ENCODE measurements around the gene NXN.
"Not testable (repeated sequence)": the region's sequence is repeated elsewhere in the genome, so short reads cannot be mapped to it uniquely, and the experiment has no call there.

The NXN gene

GRCh38 chr17:791829-792228 lies 187.7 kb downstream of the NXN start:
- no peak for DNase-seq

- DNase-seq, result not testable (repeated sequence)
Measured at GRCh38 chr17:790874-791247, 188.7 kb downstream of the NXN start.

GRCh38 chr17:789931-790873 lies 189.4 kb downstream of the NXN start:
- not testable (repeated sequence) for DNase-seq

GRCh38 chr17:789160-789840 lies 190.3 kb downstream of the NXN start:
- no peak for DNase-seq

- no peak for DNase-seq
Measured at GRCh38 chr17:788551-788950, 191.0 kb downstream of the NXN start.

- no peak for DNase-seq
Measured at GRCh38 chr17:787641-788221, 191.8 kb downstream of the NXN start.

- DNase-seq, result not testable (repeated sequence)
Measured at GRCh38 chr17:785901-786300, 193.7 kb downstream of the NXN start.

- no peak for DNase-seq
Measured at GRCh38 chr17:784143-784542, 195.4 kb downstream of the NXN start.

- DNase-seq, result peak; percentile 86
Measured at GRCh38 chr17:781805-782731, 197.5 kb downstream of the NXN start, which contains the start of the genes GLOD4 and MRM3. GLOD4 (minus strand) TSS chr17:782280; CDS start chr17:782255, 25 bp downstream. MRM3 (plus strand) TSS chr17:782353; CDS start chr17:782379, 26 bp downstream.

GRCh38 chr17:778096-778495 lies 201.5 kb downstream of the NXN start:
- no peak for DNase-seq

- DNase-seq, result no peak
Measured at GRCh38 chr17:774313-774584, 205.3 kb downstream of the NXN start.

GRCh38 chr17:773467-774312 lies 205.9 kb downstream of the NXN start:
- no peak for DNase-seq

- no peak for DNase-seq
Measured at GRCh38 chr17:773016-773415, 206.6 kb downstream of the NXN start.

GRCh38 chr17:767076-767475 lies 212.5 kb downstream of the NXN start:
- no peak for DNase-seq

- no peak for DNase-seq
Measured at GRCh38 chr17:760371-760770, 219.2 kb downstream of the NXN start.

GRCh38 chr17:759964-760363 lies 219.6 kb downstream of the NXN start:
- DNase-seq, result no peak

- not testable (repeated sequence) for DNase-seq
Measured at GRCh38 chr17:756010-756567, 223.5 kb downstream of the NXN start.

GRCh38 chr17:755319-755961 lies 224.1 kb downstream of the NXN start:
- DNase-seq, result not testable (repeated sequence)

GRCh38 chr17:753418-753817 lies 226.2 kb downstream of the NXN start:
- DNase-seq, result no peak

GRCh38 chr17:752620-753219 lies 226.9 kb downstream of the NXN start:
- no peak for DNase-seq

Data from T1000 (cell line).